Liver (tissue), 9 donors: ENCODE results near the gene MKNK1. TPM values are rescaled to one million over a fixed set of nuclear protein-coding genes. Genes with fewer than 3 reads are reported as not detected.

Source experiments
- DNase-seq: peaks from one replicate; pipeline ENCODE4 v3.0.0-alpha.2; 2017; ENCODE audit warnings: low spot score
- H3K27ac ChIP-seq, 2 donors: one replicate each; pipeline ENCODE4 v1.7.0; 2013; ENCODE audit warnings: inconsistent platforms in 2 of 2, low read length in 2 of 2, control low read depth in 1 of 2, low read depth in 1 of 2, mild to moderate bottlenecking in 1 of 2
- H3K27me3 ChIP-seq, 4 donors: one replicate each; pipeline versions ENCODE4 v1.6.1 to v1.7.0; 2013; ENCODE audit warnings: low read length in 3 of 4, inconsistent platforms in 1 of 4, mild to moderate bottlenecking in 1 of 4, moderate library complexity in 1 of 4; ENCODE audit not compliant: control insufficient read depth in 4 of 4, insufficient read depth in 4 of 4
- H3K36me3 ChIP-seq, 4 donors: one replicate each; pipeline versions ENCODE4 v1.6.1 to v1.7.0; 2013; ENCODE audit warnings: low read length in 3 of 4, mild to moderate bottlenecking in 3 of 4, low read depth in 1 of 4, moderate library complexity in 1 of 4; ENCODE audit not compliant: control insufficient read depth in 4 of 4, insufficient read depth in 3 of 4
- H3K4me1 ChIP-seq, 4 donors: one replicate each; pipeline versions ENCODE4 v1.6.1 to v1.7.0; 2013; ENCODE audit warnings: low read length in 3 of 4, mild to moderate bottlenecking in 3 of 4, moderate library complexity in 1 of 4; ENCODE audit not compliant: control insufficient read depth in 4 of 4, insufficient read depth in 4 of 4
- H3K4me3 ChIP-seq, 3 donors: one replicate each; pipeline versions ENCODE4 v1.6.1 to v1.7.0; 2013; ENCODE audit warnings: low read length in 3 of 3, control low read depth in 1 of 3, low read depth in 1 of 3, mild to moderate bottlenecking in 1 of 3
- H3K9ac ChIP-seq, 2 donors: one replicate each; pipeline ENCODE4 v1.7.0; 2013; ENCODE audit warnings: low read length in 2 of 2, mild to moderate bottlenecking in 2 of 2, moderate library complexity in 2 of 2, control low read depth in 1 of 2, low read depth in 1 of 2
- H3K9me3 ChIP-seq, 4 donors: one replicate each; pipeline versions ENCODE4 v1.6.1 to v1.7.0; 2013; ENCODE audit warnings: low read length in 3 of 4; ENCODE audit not compliant: control insufficient read depth in 4 of 4
- EGR1 ChIP-seq, 2 donors: IDR thresholded peaks; 2 replicates each; pipeline ENCODE4 v1.6.1; 2016 to 2018; ENCODE audit warnings: antibody characterized with exemption in 2 of 2, low read depth in 2 of 2
- FOXA1 ChIP-seq: IDR thresholded peaks from 2 replicates; pipeline ENCODE4 v1.6.1; 2016; ENCODE audit warnings: antibody characterized with exemption
- FOXA2 ChIP-seq: IDR thresholded peaks from 2 replicates; pipeline ENCODE4 v1.6.1; 2016; ENCODE audit warnings: antibody characterized with exemption
- GABPA ChIP-seq, 2 donors: IDR thresholded peaks in 1 of 2; conservative IDR thresholded peaks in 1 of 2; 2 replicates each; pipeline ENCODE4 v1.6.1; 2016; ENCODE audit warnings: antibody characterized with exemption in 2 of 2, mild to moderate bottlenecking in 1 of 2, moderate library complexity in 1 of 2
- HNF4A ChIP-seq, 2 donors: conservative IDR thresholded peaks; 2 replicates each; pipeline ENCODE4 v1.6.1; 2016; ENCODE audit warnings: antibody characterized with exemption in 2 of 2, mild to moderate bottlenecking in 2 of 2
- HNF4G ChIP-seq: IDR thresholded peaks from 2 replicates; pipeline ENCODE4 v1.6.1; 2016; ENCODE audit warnings: antibody characterized with exemption
- JUND ChIP-seq, 2 donors: IDR thresholded peaks; 2 replicates each; pipeline ENCODE4 v1.6.1; 2016; ENCODE audit warnings: antibody characterized with exemption in 2 of 2
- NR2F2 ChIP-seq: IDR thresholded peaks from 2 replicates; pipeline ENCODE4 v1.6.1; 2016; ENCODE audit warnings: antibody characterized with exemption
- RAD21 ChIP-seq, 2 donors: IDR thresholded peaks; 2 replicates each; pipeline ENCODE4 v1.6.1; 2016; ENCODE audit warnings: antibody characterized with exemption in 2 of 2, mild to moderate bottlenecking in 2 of 2
- RXRA ChIP-seq, 2 donors: IDR thresholded peaks; 2 replicates each; pipeline ENCODE4 v1.6.1; 2017 to 2018; ENCODE audit warnings: antibody characterized with exemption in 2 of 2, mild to moderate bottlenecking in 1 of 2
- SP1 ChIP-seq: IDR thresholded peaks from 2 replicates; pipeline ENCODE4 v1.6.1; 2018; ENCODE audit warnings: antibody characterized with exemption, mild to moderate bottlenecking
- TAF1 ChIP-seq: conservative IDR thresholded peaks from 2 replicates; pipeline ENCODE4 v1.6.1; 2016; ENCODE audit warnings: antibody characterized with exemption, mild to moderate bottlenecking
- YY1 ChIP-seq: IDR thresholded peaks from 2 replicates; pipeline ENCODE4 v1.6.1; 2016; ENCODE audit warnings: antibody characterized with exemption, mild to moderate bottlenecking
- WGBS: extraction: QIAGEN DNeasy Blood & Tissue Kit; methylation state at CpG from one replicate; pipeline ENCODE4 v1.1.7; 2013; 5-methylcytosine and 5-hydroxymethylcytosine counted together
- polyA plus RNA-seq, 2 donors: library from polyadenylated mRNA; stranded (reverse) in 1 of 2; unstranded in 1 of 2; fragments of 200-250 nt in 1 of 2; fragments of >200 nt in 1 of 2; fragmentation: Nextera tagmentation in 1 of 2; extraction: Ambion mirVana in 1 of 2; gene quantifications; one replicate each; pipeline versions ENCODE4 v1.2.1 to v1.2.3, GENCODE V29; 2013 to 2015
- total RNA-seq, 2 donors: library from RNA; depleted of rRNA; stranded (reverse); fragments of >200 nt; gene quantifications; one replicate each; pipeline ENCODE4 v1.2.3, GENCODE V29; 2014
- TF ChIP-seq, protein P1 (sequence below): IDR thresholded peaks from 2 replicates; pipeline ENCODE4 v1.6.1; 2016; ENCODE audit warnings: antibody characterized with exemption
- TF ChIP-seq, protein P2 (sequence below): IDR thresholded peaks from 2 replicates; pipeline ENCODE4 v1.6.1; 2016; ENCODE audit warnings: antibody characterized with exemption
- TF ChIP-seq, protein P3 (sequence below): fragments of 150-350 bp; IDR thresholded peaks from 2 replicates; pipeline ENCODE4 v1.5.1; 2017; ENCODE audit warnings: improper control_type of control experiment, low read depth, low read length; ENCODE audit not compliant: missing input control
- TF ChIP-seq, protein P4 (sequence below): IDR thresholded peaks from 2 replicates; pipeline ENCODE4 v1.6.1; 2016; ENCODE audit warnings: antibody characterized with exemption
- TF ChIP-seq, protein P5 (sequence below): IDR thresholded peaks from 2 replicates; pipeline ENCODE4 v1.6.1; 2016; ENCODE audit warnings: antibody characterized with exemption, mild to moderate bottlenecking
- donor health status: healthy.
- donor health status: healthy.
- donor health status: healthy.
- donor health status: healthy.
- donor health status: healthy.

Gene MKNK1
- total and polyA plus RNA-seq, 4 donors: 10.2 to 30.8 (median 18.3) TPM

DNA sequence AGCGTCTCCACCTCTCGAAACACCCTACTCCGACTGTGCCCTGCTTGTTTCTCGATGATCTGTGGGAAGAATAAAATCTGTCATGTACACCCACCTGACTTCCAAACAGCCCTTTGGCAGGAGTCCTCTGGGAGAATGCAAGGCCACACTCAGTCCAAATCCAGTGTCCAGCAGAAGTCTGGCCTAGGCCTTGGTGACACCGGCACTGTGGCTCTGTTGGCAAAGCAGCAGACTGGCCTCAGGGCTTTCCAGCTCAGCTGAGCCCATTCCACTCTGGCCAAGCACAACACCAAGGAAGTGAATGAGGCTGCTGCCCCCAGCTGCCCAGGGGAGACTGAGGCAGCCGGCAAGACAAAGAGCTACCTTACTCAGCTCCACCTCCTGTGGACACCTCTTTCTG lies 27.5 kb downstream of the MKNK1 start:
- H3K9me3 ChIP-seq: no peaks in the 10 kb centered on the region
- TF ChIP-seq RAD21 (IDR thresholded peaks at IDR 0.05): no peak
- no peak for TF ChIP-seq GABPA (IDR thresholded peaks at IDR 0.05 in 1 of 2, conservative IDR thresholded peaks at IDR 0.05 in 1 of 2)
- TF ChIP-seq, protein P1, sequence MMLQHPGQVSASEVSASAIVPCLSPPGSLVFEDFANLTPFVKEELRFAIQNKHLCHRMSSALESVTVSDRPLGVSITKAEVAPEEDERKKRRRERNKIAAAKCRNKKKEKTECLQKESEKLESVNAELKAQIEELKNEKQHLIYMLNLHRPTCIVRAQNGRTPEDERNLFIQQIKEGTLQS: no peak
- TF ChIP-seq RXRA (IDR thresholded peaks at IDR 0.05): no peak
- no peak for TF ChIP-seq YY1
- TF ChIP-seq, protein P2, sequence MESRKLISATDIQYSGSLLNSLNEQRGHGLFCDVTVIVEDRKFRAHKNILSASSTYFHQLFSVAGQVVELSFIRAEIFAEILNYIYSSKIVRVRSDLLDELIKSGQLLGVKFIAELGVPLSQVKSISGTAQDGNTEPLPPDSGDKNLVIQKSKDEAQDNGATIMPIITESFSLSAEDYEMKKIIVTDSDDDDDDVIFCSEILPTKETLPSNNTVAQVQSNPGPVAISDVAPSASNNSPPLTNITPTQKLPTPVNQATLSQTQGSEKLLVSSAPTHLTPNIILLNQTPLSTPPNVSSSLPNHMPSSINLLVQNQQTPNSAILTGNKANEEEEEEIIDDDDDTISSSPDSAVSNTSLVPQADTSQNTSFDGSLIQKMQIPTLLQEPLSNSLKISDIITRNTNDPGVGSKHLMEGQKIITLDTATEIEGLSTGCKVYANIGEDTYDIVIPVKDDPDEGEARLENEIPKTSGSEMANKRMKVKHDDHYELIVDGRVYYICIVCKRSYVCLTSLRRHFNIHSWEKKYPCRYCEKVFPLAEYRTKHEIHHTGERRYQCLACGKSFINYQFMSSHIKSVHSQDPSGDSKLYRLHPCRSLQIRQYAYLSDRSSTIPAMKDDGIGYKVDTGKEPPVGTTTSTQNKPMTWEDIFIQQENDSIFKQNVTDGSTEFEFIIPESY: no peak
- DNase-seq: no peak
- H3K27ac ChIP-seq: no peak overlapping the region
- H3K4me1 ChIP-seq: no peaks in the 10 kb centered on the region
- H3K9ac ChIP-seq: no peak overlapping the region
- no peaks in the 10 kb centered on the region for H3K27me3 ChIP-seq
- H3K4me3 ChIP-seq: no peak overlapping the region
- WGBS: 95% methylated on average over 6 of the region's 6 CpGs
- peaks cover 0 to 51% (median 20%) of the 10 kb centered on the region in 4 donors for H3K36me3 ChIP-seq

DNA sequence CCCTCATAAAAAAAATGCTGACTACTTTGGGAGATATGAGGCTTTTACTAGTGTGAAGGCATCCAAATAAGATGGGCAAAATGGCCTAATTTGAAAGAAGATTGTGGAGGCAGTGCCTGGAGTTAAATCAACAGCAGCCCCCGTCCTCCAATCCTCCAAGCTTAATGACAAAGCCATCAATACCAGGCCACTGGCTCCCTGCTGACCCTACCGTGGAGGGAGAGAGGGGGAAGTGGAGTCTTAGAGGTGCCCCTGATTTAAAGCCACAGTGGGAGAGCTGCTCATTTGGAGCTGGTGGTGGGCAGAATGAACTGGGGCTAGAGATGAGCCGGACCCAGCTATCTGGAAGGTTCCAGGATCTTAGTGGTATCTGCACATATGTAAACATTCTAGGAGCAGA lies 28.3 kb downstream of the MKNK1 start:
- WGBS: 95% methylated on average over 3 of the region's 3 CpGs
- Histone ChIP-seq H3K9ac (no peak overlapping the region), H3K4me3 (no peak overlapping the region), H3K27me3 (no peaks in the 10 kb centered on the region), H3K9me3 (no peaks in the 10 kb centered on the region), H3K4me1 (no peaks in the 10 kb centered on the region), H3K27ac (no peak overlapping the region), H3K36me3 (peaks cover 0 to 52% (median 18%) of the 10 kb centered on the region in 4 donors)
- no peak for DNase-seq
- TF ChIP-seq FOXA2 (no peak), NR2F2 (no peak)
- TF ChIP-seq, protein P1: no peak

DNA sequence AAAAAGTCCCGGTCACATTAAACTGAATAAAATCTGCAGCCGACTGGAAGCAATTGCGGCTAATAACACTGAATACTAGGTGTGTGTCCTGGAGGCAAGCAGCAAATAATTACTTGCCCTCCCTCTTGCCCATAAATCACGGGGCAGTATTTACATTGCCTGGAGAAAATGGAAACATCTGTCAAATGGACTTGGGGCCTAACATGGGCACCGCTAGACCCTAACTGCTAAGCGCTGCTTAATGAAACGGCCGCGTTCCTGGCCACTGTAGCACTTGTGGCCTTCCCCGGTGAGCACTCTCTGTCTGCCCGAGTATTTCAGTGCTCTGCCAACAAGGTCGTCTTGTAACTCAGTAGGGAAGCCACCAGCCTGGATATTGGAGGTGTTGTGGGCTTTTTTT lies 28.8 kb downstream of the MKNK1 start:
- DNase-seq: no peak
- Histone ChIP-seq H3K27ac (no peak overlapping the region), H3K4me1 (no peaks in the 10 kb centered on the region), H3K27me3 (no peaks in the 10 kb centered on the region), H3K4me3 (no peak overlapping the region), H3K9me3 (no peaks in the 10 kb centered on the region), H3K9ac (no peak overlapping the region), H3K36me3 (peaks cover 0 to 49% (median 18%) of the 10 kb centered on the region in 4 donors)
- WGBS: 92% methylated on average over 12 of the region's 12 CpGs
- TF ChIP-seq NR2F2: no peak
- no peak for TF ChIP-seq HNF4G
- TF ChIP-seq HNF4A (conservative IDR thresholded peaks at IDR 0.05): no peak
- TF ChIP-seq EGR1 (IDR thresholded peaks at IDR 0.05; ENCODE audit: low read depth in 2 of 2): no peak
- TF ChIP-seq SP1: no peak
- TF ChIP-seq, protein P3, sequence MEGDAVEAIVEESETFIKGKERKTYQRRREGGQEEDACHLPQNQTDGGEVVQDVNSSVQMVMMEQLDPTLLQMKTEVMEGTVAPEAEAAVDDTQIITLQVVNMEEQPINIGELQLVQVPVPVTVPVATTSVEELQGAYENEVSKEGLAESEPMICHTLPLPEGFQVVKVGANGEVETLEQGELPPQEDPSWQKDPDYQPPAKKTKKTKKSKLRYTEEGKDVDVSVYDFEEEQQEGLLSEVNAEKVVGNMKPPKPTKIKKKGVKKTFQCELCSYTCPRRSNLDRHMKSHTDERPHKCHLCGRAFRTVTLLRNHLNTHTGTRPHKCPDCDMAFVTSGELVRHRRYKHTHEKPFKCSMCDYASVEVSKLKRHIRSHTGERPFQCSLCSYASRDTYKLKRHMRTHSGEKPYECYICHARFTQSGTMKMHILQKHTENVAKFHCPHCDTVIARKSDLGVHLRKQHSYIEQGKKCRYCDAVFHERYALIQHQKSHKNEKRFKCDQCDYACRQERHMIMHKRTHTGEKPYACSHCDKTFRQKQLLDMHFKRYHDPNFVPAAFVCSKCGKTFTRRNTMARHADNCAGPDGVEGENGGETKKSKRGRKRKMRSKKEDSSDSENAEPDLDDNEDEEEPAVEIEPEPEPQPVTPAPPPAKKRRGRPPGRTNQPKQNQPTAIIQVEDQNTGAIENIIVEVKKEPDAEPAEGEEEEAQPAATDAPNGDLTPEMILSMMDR: no peak
- TF ChIP-seq, protein P2: no peak
- no peak for TF ChIP-seq FOXA1
- no peak for TF ChIP-seq GABPA (IDR thresholded peaks at IDR 0.05 in 1 of 2, conservative IDR thresholded peaks at IDR 0.05 in 1 of 2)
- TF ChIP-seq, protein P4, sequence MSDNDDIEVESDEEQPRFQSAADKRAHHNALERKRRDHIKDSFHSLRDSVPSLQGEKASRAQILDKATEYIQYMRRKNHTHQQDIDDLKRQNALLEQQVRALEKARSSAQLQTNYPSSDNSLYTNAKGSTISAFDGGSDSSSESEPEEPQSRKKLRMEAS: no peak
- TF ChIP-seq YY1: no peak
- TF ChIP-seq, protein P1: no peak
- TF ChIP-seq, protein P5, sequence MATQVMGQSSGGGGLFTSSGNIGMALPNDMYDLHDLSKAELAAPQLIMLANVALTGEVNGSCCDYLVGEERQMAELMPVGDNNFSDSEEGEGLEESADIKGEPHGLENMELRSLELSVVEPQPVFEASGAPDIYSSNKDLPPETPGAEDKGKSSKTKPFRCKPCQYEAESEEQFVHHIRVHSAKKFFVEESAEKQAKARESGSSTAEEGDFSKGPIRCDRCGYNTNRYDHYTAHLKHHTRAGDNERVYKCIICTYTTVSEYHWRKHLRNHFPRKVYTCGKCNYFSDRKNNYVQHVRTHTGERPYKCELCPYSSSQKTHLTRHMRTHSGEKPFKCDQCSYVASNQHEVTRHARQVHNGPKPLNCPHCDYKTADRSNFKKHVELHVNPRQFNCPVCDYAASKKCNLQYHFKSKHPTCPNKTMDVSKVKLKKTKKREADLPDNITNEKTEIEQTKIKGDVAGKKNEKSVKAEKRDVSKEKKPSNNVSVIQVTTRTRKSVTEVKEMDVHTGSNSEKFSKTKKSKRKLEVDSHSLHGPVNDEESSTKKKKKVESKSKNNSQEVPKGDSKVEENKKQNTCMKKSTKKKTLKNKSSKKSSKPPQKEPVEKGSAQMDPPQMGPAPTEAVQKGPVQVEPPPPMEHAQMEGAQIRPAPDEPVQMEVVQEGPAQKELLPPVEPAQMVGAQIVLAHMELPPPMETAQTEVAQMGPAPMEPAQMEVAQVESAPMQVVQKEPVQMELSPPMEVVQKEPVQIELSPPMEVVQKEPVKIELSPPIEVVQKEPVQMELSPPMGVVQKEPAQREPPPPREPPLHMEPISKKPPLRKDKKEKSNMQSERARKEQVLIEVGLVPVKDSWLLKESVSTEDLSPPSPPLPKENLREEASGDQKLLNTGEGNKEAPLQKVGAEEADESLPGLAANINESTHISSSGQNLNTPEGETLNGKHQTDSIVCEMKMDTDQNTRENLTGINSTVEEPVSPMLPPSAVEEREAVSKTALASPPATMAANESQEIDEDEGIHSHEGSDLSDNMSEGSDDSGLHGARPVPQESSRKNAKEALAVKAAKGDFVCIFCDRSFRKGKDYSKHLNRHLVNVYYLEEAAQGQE: no peak
- no peak for TF ChIP-seq JUND (IDR thresholded peaks at IDR 0.05)
- TF ChIP-seq RAD21 (IDR thresholded peaks at IDR 0.05): no peak
- TF ChIP-seq TAF1: no peak
